Esophagus squamous epithelium (tissue), 4 donors: ENCODE results near the gene KRTAP19-8.

Experiments used
- POLR2A ChIP-seq, 4 donors: fragments of 450-650 bp; IDR thresholded peaks; one replicate each; pipeline ENCODE4 v1.6.1; 2017; ENCODE audit warnings: antibody characterized with exemption in 4 of 4, mild to moderate bottlenecking in 4 of 4, moderate library complexity in 3 of 4
- TF ChIP-seq, protein P1 (sequence below), 6 experiments: fragments of 450-650 bp in 4 of 6; fragments of 200-600 bp in 2 of 6; sonication (generic) in 2 of 6; IDR thresholded peaks; one replicate each; pipeline ENCODE4 v1.5.1; 2016 to 2019; ENCODE audit warnings: antibody characterized with exemption in 6 of 6, mild to moderate bottlenecking in 4 of 6, moderate library complexity in 4 of 6

DNA sequence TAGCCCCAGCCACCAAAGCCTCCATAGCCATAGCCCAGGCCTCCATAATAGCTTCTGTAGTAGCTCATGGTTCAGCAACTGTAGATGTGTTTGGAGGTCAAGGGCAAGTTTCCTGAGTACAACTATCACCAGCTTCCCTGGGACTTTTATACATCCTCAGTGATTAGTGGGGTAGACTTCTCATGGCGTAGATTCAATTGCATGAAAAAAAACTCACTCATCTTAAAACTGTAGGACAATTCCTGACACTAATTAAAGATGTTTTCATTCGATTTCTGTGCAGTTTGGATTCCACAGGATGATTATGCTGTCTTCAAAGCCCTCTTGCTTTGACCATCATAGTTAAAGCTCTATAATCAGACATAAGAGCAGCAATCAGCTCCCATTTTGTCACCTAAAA, at the start of gene KRTAP19-8:
- TF ChIP-seq, protein P1, sequence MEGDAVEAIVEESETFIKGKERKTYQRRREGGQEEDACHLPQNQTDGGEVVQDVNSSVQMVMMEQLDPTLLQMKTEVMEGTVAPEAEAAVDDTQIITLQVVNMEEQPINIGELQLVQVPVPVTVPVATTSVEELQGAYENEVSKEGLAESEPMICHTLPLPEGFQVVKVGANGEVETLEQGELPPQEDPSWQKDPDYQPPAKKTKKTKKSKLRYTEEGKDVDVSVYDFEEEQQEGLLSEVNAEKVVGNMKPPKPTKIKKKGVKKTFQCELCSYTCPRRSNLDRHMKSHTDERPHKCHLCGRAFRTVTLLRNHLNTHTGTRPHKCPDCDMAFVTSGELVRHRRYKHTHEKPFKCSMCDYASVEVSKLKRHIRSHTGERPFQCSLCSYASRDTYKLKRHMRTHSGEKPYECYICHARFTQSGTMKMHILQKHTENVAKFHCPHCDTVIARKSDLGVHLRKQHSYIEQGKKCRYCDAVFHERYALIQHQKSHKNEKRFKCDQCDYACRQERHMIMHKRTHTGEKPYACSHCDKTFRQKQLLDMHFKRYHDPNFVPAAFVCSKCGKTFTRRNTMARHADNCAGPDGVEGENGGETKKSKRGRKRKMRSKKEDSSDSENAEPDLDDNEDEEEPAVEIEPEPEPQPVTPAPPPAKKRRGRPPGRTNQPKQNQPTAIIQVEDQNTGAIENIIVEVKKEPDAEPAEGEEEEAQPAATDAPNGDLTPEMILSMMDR (IDR thresholded peaks at IDR 0.05) = no peak
- no peak for TF ChIP-seq POLR2A (IDR thresholded peaks at IDR 0.05)
